GM18505 (cell line): ENCODE data around the gene ADAM12.
"Not testable (repeated sequence)": the region's sequence is repeated elsewhere in the genome, so short reads cannot be mapped to it uniquely, and the experiment has no call there.

Experiments used
- ATAC-seq: cut with Tn5 transposase; IDR thresholded peaks from one replicate; pipeline ENCODE4 v1.9.1; 2021; ENCODE audit not compliant: unreplicated experiment
- POLR2A ChIP-seq: IDR thresholded peaks from 4 replicates; pipeline ENCODE4 v1.6.1; 2011; ENCODE audit warnings: borderline replicate concordance; ENCODE audit not compliant: insufficient read depth, insufficient read length; ENCODE audit errors: extremely low read depth

ADAM12 gene

DNA sequence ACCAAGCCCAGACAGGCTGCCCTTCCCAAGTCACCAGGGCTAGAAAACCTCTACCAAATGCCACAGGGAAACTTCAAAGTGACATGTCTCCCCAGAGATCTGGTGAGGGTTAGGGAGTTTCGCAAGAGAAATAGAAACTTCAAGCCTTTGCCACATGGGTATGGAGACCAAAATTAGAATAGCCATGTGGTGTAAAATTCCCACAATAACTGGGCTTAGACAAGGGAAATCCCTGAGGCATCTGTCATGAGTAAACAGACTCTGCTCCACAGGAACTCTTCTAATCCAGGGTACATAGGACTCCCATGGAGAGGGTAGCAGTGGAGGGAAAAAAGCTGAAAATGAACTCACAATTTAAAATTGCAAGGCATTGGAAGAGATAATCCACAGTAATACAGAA, 14.3 kb downstream of the ADAM12 start:
- TF ChIP-seq POLR2A = no peak
- no peak for ATAC-seq

DNA sequence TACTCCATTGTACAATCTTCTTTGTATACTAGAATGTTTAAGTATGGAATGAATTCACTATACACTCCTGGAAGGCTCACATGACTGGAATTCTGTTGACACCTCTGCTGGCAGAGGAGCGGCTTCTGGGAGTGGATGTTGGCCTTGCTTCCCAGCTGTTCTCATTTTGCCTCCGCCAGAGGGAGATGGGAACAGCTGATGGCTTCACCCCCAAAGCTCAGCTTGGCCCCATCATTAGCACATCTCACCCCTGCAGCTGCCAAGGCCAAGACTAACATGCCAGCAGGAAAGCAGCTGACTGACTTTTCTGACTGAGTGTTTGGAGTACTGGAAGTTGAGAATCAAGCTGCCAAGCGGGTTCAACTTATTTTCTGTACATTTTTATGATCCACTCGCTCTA, 15.1 kb downstream of the ADAM12 start:
- no peak for TF ChIP-seq POLR2A
- ATAC-seq = no peak

DNA sequence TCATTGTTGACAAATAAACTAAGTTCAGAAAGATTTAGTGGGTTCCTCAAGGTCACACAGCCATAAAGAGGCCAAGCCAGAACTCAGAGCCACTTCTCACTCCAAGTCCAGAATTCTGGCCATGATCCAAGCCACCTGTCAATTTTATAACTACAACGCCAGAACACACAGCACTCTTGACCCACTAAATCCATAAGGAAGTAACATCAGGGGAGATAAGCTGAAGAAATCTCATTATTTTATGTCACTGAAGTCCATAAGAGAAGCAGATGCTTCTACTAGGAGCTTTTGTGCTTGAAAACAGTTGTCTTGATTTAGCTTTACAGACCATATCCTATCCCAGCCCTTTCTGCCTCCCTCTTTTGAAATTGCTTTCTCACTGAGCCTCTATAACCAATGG, 15.9 kb downstream of the ADAM12 start:
- ATAC-seq = no peak
- TF ChIP-seq POLR2A = no peak

DNA sequence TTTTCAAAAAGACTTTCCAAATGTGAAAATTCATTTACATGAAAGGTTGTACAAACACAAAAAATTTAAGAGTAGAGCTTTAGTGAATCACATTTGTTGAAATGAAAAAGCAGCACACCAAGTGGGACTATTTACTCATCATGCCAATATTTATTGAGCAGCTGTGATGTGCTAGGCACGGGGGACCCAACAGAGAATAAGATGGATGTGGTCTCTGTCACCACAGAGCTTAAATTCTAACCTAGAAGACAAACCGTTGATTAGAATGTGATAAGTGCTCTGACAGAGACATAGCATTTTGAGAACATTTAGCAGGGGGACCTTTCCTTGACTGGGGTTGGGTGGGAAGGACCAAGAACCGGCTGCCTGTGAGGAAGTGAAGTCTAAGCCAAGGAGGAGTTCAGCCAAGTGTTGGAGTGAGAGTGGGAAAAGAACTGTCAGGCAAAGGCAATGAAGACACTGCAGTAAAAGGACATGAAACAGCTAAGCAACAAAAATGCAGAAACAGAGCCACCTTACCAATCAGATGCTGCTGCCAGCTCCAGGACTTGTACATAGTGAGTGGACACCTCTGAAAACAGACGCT, 19.1 kb downstream of the ADAM12 start:
- TF ChIP-seq POLR2A = no peak
- ATAC-seq = no peak

DNA sequence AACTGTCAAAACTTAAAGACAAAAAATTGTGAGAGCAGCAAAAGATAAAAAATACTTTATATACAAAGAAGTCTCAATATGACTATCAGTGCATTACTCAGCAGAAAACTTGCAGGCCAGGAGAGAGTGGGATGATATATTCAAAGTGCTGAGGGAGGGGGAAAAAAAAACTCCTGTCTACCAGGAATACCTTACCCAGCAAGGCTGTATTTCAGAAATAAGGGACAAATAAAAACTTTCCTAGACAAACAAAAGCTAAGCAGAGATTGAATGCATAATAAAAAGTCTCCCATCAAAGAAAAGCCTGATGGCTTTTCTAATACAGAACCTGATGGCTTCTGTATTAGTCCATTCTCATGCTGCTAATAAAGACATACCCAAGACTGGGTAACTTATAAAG, 31.1 kb downstream of the ADAM12 start:
- no peak for ATAC-seq
- no peak for TF ChIP-seq POLR2A

DNA sequence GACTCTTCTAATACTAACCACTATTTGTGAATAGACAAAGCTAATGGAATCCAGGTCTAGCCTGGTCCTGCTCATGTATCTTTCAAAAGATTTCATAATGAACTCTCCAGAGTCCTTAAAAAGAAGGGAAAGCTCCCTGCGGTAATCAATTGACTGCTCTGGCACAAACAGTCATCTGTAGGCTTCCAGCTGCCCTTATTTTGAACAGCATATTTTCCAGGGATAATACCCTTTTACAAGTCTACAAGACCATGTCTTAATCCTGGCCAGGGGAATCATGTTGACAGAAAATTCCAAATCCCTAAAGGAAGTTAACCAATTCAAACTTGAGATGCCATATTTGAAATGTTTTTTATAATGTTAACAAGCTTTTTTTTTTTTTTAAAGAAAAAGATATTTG, 34.6 kb downstream of the ADAM12 start:
- ATAC-seq = no peak

DNA sequence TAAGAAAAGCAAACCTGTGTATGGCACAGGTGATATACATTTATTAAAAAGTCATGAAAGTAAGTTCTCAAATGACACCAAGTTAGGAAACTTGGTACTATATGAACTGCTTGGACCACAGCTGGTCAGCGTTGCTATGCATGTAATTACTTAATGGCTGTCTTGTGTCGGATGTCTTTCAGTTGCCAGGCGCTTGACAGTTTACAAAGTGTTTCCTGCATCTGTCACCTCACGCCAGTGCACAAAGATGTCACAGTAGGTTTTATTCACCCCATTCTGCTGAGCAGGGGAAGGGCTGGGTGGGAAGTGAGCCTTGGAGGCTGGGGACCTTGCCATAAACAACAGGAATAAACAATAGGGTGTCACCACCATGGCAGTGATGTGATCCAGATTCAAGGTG, 35.8 kb downstream of the ADAM12 start:
- no peak for ATAC-seq

More for the DNA sequence above, 34.6 kb downstream of the ADAM12 start:
- no peak for TF ChIP-seq POLR2A

DNA sequence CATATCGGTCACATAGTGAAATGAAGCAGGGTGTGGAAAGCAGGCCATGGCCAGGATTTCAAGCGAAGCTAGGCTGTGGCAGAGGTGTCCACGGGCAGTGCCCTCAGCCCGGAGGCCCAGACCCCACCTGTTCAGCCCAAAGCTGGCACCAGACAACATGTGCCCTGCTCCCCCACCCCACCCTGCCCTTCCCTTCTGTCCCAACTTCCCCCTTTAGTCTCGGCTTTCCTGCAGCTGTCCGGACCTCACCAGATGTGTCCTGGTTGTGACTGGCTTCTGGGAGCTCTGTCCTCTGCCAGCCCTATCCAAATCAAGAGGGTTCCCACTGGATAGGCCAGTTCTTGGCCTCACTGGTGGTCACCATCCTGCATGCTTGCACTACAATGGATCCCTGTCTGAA, 37.3 kb downstream of the ADAM12 start:
- no peak for ATAC-seq
- no peak for TF ChIP-seq POLR2A

More for the DNA sequence above, 35.8 kb downstream of the ADAM12 start:
- no peak for TF ChIP-seq POLR2A

DNA sequence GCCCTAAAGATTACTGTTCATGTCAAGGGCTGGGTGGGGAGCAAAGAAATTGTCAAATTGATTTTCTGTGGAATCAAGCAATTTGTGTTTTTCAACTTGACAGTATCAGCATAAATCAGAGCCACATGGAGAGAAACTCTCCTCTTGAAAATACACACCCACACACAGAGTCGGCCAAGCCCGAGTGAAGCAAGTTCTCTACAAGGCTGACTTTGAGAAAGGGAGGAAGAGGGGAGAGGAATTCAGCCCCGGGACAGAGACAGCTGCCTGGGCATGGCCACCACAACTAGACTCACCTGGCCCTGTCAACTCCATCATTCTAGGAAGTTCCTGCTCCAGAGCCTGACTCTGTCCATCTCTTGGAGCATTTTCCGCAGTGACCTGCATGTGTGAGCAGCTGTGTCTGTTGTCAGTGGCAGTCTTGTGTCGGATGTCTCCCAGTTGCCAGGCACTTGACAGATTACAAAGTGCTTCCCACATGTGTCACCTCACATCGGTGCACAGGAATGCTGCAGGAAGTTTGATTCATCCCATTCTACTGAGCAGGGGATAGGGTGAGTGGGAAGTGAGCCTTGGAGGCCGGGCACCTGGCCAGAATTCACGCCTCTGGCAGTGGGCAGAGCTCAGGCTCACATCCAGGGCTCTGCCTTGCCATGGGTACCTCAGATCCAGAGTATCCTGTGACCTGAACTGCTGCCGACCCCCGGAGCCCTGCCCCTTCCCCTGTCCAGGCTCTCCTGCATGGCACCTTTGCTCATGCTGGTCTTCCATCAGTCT, 37.9 kb downstream of the ADAM12 start:
- no peak for ATAC-seq
- no peak for TF ChIP-seq POLR2A

DNA sequence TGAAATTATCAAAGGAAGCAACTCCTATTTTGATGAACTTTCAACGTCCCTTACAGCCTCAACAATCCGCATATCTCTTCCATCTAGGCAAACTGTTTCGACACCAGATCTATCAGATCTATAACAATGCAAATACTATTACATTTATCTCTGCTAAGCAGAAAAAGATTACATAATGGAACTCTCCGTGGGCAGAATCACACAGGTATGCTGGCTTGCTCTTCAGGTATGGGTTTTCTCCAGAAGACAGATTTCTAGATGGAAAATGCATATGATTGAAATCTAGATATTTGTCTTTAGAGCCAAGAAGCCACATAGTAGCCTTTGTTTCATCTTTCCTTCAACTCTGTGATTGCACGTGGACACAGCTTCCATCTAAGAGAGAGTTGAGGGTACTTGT, 38.6 kb downstream of the ADAM12 start:
- no peak for ATAC-seq

DNA sequence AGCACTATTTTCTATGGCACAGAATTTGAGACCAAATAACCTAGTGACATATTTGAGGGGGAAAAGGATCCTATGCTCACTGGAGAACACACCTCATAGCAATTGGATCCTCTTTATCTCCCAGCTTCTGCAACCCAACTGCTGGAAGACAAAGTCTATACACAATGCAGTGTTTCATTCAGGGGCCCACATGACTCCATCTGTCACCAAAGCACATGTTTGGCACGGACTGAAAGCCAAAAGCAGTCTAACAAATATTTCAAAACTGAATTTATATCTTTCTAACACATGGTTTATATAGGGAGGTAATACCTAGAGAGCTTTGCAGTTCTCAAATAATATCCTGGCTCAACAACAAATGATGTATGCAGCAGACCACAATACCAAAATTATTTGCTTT, 39.2 kb downstream of the ADAM12 start:
- ATAC-seq = no peak
- no peak for TF ChIP-seq POLR2A

More for the DNA sequence above, 38.6 kb downstream of the ADAM12 start:
- TF ChIP-seq POLR2A = no peak

DNA sequence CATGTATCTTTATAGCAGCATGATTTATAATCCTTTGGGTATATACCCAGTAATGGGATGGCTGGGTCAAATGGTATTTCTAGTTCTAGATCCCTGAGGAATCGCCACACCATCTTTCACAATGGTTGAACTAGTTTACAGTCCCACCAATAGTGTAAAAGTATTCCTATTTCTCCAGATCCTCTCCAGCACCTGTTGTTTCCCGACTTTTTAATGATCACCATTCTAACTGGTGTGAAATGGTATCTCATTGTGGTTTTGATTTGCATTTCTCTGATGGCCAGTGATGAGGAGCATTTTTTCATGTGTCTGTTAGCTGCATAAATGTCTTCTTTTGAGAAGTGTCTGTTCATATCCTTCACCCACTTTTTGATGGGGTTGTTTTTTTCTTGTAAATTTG, 44.8 kb downstream of the ADAM12 start:
- ATAC-seq = not testable (repeated sequence)

DNA sequence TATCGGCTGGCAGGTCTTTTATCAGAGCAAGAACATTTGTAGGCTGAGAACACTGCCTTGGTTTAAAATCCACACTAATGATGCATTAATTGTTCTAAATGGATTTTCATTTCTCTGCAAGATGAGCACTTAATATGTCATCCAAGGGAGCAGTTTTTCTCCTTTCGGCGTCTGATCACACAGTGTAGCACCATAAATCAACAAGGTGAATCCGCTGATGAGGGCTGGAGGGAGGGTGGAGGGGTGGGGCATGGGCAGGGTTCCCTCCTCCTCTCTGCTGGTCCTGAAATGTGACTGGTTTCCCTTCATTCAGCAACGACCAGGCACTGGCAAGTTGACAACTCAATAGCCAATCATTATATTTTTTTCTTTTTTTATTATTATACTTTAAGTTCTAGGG, 45.6 kb downstream of the ADAM12 start:
- TF ChIP-seq POLR2A = no peak

DNA sequence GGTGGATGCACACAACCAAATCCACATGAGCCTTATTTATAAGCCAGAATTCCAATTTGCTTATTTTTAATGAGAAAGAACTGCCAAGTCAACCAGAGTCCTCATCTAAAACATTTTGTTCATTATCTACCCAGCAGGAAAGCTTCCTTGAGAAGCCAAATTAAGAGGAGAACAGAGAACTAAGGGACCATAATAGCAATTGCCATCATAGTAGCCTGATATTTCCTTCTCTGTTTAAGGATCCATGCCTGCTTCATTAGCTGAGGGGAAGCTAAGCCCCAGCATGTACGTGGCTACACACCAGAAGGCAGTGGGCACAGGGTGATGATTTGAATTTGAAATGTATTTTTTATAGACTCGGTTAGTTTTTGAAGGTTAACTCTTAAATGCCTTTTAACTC, 46.8 kb downstream of the ADAM12 start:
- ATAC-seq = no peak
- no peak for TF ChIP-seq POLR2A

More for the DNA sequence above, 45.6 kb downstream of the ADAM12 start:
- ATAC-seq = no peak
